HG03565 (cell line): ENCODE results near the gene DHCR24.

Source experiments
- ATAC-seq: cut with Tn5 transposase; IDR thresholded peaks from one replicate; pipeline ENCODE4 v1.9.1; 2021; ENCODE audit warnings: mild to moderate bottlenecking, moderate library complexity; ENCODE audit not compliant: unreplicated experiment

The DHCR24 gene

GRCh38 chr1:54818461-54819194, 68.4 kb downstream of the DHCR24 start:
- no peak for ATAC-seq

- no peak for ATAC-seq
Observed at GRCh38 chr1:54816951-54817350, 70.0 kb downstream of the DHCR24 start.

GRCh38 chr1:54816130-54816529, 70.9 kb downstream of the DHCR24 start:
- no peak for ATAC-seq

GRCh38 chr1:54815086-54815876, 71.7 kb downstream of the DHCR24 start:
- no peak for ATAC-seq

GRCh38 chr1:54814571-54814970, 72.4 kb downstream of the DHCR24 start:
- ATAC-seq = no peak

GRCh38 chr1:54814126-54814498, 72.9 kb downstream of the DHCR24 start:
- ATAC-seq = no peak

- ATAC-seq = no peak
Observed at GRCh38 chr1:54813485-54814125, 73.4 kb downstream of the DHCR24 start.

GRCh38 chr1:54812801-54813484, 74.1 kb downstream of the DHCR24 start:
- ATAC-seq = peak; percentile 44

- no peak for ATAC-seq
Observed at GRCh38 chr1:54811739-54812655, 75.0 kb downstream of the DHCR24 start.

- ATAC-seq = no peak
Observed at GRCh38 chr1:54811066-54811465, 75.9 kb downstream of the DHCR24 start.

GRCh38 chr1:54810153-54810942, 76.6 kb downstream of the DHCR24 start:
- peak; percentile 50 for ATAC-seq

GRCh38 chr1:54809496-54810074, 77.4 kb downstream of the DHCR24 start:
- ATAC-seq = no peak

GRCh38 chr1:54808443-54809207, 78.4 kb downstream of the DHCR24 start:
- no peak for ATAC-seq

- ATAC-seq = no peak
Observed at GRCh38 chr1:54807756-54808155, 79.2 kb downstream of the DHCR24 start.

GRCh38 chr1:54806931-54807611, 79.9 kb downstream of the DHCR24 start:
- ATAC-seq = no peak

- ATAC-seq = no peak
Observed at GRCh38 chr1:54805981-54806381, 81.0 kb downstream of the DHCR24 start.

- ATAC-seq = no peak
Observed at GRCh38 chr1:54805466-54805865, 81.5 kb downstream of the DHCR24 start.
